GM21737 (cell line): ENCODE results near the gene KDELR1.

Experiments
- ATAC-seq: cut with Tn5 transposase; IDR thresholded peaks from one replicate; pipeline ENCODE4 v1.9.1; 2021; ENCODE audit warnings: mild to moderate bottlenecking, moderate library complexity; ENCODE audit not compliant: unreplicated experiment

KDELR1 gene

DNA sequence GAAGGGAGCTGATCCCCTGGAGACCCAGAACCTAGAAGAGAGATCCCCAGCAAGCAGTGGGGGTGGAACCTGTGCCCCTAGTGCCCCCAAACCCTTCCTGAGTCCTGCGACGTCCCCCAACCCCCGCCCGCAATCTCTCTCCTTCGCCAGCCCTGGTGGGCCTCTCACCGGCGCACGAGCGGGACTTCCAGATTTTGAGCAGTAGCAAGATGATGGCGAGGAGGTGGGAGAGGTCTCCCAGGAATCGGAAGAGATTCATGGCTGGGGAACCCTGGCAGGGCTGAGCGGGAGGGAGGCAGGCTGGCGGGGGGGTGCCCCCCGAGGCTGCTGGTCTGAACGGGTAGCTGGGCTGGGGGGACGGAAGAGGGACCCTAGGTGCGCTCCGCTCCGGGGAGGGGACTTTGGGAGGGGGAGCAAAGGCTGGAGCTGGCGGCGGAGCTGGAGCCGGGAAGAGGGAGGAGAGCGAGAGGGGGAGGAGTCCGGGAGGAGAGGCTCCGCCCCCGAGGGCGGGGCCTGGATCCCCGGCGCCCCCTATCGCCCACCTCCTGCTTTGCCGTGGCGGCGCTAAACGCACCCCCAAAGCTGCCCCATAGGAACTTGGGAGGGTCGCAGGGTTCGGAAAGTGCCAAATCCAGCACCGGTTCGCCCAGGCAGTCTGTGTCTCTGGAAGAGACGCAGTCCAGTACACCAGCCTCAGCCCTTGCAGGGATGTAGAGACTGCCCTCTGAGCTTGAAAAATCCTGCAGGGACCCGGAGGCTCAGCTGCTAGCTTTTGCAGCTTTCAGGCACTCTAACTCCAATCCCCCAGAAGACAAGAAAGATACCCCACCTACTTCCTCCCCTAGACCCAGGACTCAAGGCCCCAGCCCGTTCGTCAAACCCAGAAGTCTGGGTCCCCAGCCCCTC is at the start of gene KDELR1:
TSS of gene KDELR1 (minus strand) at position 452 of the 906 bp plus-strand sequence. CDS start at position 259, 193 bp downstream.
- ATAC-seq = peak; percentile 63

DNA sequence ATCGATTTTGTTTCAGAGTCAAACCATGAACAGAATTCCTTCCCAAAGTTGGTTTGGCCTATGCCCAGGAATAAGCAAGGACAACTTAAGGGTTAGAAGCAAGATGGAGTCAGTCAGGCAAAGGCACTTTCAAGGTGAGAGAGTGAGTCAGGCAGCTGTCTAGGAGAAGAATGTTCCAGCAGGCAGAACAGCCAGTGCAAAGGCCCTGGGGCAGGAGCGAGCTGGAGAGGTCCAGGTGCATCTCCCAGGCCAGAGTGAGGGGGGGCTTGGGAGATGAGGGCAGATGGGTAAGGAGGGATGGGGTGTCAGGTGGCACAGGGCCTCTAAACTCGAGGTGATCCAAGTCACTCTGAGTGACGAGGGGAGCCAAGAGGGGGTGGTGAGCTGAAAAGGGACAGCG is 45.2 kb upstream of the KDELR1 start:
- no peak for ATAC-seq

DNA sequence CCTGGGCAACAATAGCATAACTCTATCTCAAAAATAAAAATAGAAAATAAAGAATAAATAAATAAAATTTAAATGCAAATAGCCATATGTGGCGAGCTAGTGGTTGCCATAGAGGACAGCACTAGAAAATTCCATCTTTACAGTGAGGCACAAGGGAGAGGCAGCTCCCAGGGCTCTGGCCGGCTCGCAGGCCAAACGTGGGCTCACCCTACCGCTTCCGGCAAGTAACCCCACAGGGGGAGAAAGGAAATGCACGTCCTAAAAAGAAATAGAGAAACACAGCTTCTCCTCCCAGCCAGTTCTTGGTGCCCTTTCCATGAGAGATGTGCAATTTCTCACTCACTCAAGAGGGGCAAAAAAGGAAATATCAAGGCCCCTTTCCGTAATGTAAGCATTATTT is 42.0 kb upstream of the KDELR1 start:
- ATAC-seq = no peak

DNA sequence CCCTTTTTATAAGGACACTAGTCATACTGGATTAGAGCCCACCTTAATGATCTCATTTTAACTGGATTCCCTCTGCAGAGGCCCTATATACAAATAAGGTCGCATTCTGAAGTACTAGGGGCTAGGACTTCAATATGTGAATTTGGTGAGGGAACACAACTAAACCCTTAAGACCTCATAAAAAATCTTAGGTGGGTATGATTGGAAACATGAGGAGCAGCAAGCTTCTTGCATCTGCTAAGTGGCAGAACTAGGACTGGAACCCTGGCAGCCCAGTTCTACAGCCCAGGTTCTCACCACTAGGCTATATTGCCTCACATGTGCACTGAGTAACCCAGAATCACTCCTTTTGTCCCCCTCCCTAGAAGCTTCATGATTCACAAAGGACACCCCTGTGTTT is 37.3 kb upstream of the KDELR1 start:
- ATAC-seq = no peak

DNA sequence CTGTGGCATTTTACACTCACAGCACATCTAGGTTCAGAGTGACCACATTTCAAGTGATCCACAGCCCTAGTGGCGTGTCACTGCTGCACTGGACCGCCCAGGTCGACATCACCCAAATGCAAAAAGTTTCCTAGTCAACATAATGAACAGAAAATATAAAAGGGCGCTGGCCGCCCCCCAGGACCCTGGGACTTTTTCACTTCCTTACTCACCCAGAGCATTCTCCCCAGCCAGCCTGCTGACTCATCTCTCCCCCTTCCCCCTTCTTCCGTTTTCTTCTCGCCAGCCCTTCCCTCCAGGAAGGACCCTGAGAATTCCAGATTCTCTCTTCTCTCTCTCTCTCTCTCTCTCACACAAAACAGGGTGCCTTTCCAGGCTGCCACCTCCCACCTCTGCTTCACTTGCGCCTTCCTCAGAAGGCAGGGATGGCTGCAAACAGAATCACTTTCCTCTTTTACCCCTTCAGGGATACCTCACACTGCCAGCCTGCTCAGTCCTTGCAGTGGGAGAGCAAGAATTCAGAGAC is 33.4 kb upstream of the KDELR1 start:
- ATAC-seq = no peak

DNA sequence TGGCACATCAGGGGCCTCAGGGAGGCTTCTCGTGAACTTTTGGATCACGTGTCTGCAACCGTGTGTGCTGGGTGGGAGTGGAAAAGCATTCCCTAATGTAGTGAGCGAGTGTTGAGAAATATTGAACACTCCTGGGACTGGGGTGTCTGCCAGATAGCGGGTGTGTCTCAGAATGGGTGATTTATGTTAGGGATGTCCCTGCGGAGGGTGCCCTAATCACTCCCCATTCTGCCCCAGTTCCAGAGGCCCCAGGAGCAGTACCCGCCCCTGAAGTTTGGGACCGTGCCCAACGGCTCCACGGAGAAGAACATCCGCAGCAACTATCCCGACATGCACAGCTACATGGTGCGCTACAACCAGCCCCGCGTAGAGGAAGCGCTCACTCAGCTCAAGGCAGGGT is 30.2 kb upstream of the KDELR1 start:
- no peak for ATAC-seq

DNA sequence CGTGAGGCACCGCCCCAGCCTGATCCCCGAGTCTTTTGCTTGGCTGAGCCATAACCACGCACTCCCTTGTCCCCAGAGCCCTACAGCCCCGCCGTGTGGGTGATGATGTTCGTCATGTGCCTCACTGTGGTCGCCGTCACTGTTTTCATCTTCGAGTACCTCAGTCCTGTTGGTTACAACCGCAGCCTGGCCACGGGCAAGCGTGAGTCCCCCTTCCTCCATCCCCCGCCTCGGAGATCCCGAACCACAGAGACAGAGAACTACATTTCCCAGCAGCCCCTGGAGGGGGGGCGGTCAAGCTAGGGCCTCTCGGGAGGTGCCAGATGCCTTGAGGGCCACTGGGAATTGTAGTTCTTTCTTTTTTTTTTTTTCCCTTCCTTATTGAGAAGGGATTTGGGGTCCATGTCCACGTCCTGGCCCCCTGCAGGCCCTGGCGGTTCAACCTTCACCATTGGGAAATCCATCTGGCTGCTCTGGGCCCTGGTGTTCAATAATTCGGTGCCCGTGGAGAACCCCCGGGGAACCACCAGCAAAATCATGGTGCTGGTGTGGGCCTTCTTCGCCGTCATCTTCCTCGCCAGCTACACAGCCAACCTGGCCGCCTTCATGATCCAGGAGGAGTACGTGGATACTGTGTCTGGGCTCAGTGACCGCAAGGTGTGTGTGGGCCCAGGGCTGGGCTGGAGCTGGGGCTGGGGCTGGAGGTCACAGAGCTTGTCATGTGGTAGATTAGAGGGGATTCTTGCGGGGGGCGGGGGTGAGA is 28.0 kb upstream of the KDELR1 start:
- ATAC-seq = no peak

DNA sequence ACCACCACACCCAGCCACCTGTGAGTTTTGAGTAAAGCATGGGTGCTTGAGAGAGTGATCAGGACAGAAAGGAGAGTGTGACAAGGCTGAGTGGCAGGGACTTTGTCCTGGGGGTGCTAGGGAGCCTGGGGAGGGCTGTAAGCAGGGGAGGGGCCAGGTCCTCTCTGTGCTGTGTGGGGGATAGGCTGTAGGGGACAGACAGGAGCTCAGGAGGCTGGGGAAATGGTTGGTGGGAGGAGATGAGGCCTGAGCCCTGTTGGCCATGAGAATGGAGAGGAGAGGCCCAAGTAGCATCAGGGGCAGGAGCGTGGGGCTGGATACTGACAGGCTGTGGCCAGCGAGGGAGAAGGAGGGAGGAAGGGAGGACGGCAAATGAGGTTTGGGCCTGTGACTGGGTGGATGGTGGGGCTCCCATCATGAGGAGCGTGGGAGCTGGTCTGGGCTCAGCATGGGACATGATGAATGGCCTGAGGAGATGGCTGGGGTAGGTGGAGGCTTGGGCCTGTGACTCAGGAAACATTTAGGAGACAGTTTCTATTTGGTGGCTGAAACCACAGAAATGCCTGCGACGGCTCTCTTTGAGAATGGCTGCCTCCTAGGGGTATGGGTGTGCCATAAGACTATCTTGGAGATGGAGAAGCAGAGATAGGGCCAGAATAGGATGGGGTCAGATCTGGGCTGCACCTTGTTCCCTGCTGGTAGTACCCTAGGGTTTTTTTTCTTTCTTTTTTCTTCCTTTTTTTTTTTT is 27.1 kb upstream of the KDELR1 start:
- ATAC-seq = no peak

DNA sequence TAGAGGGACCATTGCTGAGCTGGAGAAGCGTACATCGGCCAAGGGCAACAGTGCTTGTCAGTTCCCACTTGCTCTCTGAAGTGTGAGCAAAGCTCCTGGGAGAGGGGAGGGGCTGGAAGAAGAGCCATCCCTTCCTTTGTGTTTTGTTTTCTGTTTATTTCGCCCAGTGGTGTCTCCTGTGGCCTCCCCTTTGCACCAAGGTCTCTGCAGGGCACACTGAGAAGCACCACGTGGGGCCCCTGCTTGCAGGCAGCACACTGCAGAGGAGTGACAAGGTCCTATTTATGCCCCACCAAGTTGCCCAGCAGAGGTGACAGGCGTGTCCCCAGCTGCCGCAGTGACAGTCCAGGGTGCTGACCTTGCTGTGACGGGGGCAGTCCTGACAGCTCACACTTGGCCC is 26.1 kb upstream of the KDELR1 start:
- no peak for ATAC-seq

DNA sequence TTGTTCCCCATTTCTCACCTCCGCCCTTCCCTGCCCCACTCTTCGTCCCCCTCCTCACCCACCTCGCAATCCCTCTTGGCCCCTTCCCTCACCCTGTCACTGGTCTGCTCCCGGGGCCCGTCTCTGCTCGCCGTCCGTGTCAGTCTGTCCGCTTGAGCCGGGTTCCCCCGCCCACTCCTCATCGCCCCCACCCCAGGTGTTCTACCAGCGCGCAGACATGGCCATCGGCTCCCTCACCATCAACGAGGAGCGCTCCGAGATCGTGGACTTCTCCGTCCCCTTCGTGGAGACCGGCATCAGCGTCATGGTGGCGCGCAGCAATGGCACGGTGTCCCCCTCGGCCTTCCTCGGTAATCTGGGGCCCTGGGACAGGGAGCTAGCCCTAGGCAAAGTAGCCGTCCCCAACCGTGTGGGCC is 24.5 kb upstream of the KDELR1 start:
- ATAC-seq = no peak

DNA sequence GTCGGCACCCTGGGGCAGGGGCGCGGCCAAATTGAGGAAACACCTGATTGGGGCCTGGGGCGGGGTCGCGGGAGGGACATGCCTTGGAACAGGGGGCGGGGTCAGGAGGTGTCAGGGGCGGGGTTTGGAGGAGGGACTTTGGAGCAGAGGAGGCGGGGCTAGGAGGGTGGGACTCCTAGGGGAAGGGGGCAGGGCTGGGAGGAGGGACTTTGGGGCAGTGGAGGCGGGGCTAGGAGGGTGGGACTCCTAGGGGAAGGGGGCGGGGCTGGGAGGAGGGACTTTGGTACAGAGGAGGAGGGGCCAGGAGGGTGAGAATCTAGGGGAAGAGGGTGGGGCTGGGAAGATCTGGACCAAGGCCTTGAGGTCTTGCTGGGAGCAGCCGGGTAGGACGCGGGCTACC is 24.0 kb upstream of the KDELR1 start:
- ATAC-seq = no peak

DNA sequence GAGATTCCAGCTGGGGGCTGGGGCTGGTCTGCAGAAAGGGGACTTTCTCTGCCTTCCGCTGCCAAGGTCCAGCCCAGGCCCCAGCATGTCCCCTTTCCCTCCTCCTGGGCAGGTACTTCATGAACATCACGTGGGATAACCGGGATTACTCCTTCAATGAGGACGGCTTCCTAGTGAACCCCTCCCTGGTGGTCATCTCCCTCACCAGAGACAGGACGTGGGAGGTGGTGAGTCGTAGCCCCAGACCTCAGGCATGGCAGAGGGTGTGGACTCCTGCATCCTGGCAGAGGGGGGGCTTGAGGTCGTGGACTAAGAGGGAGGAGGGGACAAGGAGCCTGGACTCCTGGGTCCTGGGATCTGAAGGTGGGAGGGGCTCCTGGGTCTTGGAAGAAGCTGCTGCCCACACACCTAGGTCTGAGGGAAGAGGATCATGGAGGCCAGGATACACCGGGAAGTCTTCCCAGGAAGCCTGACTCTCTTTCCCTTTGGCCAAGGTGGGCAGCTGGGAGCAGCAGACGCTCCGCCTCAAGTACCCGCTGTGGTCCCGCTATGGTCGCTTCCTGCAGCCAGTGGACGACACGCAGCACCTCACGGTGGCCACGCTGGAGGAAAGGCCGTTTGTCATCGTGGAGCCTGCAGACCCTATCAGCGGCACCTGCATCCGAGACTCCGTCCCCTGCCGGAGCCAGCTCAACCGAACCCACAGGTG is 22.7 kb upstream of the KDELR1 start:
- ATAC-seq = no peak

DNA sequence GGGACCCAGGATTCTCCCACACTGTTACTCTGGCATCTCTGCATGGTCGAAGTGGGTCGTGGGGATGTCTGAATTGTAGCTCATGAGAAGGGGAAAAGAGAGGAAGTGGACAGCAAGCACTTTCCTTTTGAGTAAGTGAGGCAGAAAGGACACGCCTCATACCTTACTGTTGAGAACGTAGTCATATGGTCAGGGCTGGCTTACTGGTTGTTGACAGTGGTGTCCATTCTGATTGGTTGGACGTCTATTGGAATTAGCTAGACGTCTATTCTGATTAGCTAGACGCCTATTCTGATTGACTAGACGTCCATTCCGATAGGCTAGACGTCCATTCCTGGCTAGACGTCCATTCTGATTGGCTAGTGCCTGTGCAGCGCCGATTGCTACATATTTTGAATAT is 14.5 kb upstream of the KDELR1 start:
- ATAC-seq = no peak

DNA sequence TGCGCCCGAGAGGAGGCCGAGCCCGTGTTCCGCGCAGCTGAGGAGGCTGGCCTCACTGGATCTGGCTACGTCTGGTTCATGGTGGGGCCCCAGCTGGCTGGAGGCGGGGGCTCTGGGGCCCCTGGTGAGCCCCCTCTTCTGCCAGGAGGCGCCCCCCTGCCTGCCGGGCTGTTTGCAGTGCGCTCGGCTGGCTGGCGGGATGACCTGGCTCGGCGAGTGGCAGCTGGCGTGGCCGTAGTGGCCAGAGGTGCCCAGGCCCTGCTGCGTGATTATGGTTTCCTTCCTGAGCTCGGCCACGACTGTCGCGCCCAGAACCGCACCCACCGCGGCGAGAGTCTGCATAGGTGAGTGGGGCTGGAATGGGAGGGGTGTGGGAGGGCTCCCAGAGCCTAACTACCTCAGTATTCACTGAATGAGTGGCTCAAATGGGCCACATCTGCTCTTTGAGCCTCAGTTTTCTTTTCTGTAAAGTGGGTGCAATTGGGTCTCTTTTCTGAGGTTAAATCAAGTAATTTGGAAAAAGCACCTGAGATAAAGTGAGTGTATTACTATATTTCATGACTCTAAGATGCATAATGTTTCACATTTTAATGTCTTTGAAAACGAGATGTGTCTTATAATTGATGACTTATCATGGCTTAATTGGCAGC is 13.8 kb upstream of the KDELR1 start:
- no peak for ATAC-seq

DNA sequence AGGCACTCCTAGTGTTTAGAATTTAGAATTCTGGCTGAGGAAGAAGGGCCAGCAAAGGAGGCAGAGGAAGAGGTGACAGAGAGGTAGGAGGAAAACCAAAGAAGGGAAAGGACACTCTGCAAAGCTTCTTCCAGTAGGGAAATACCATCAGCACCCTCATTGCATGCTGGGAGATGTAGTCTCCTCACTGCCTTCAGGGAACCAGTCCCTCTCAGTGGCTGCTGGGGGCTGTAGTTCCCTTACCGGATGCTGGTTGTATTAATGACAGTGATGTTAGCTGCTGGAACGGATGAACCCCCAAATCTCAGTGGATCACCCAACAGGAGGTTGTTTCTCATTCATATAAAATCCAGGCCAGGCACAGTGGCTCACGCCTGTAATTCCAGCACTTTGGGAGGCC is 12.3 kb upstream of the KDELR1 start:
- no peak for ATAC-seq

DNA sequence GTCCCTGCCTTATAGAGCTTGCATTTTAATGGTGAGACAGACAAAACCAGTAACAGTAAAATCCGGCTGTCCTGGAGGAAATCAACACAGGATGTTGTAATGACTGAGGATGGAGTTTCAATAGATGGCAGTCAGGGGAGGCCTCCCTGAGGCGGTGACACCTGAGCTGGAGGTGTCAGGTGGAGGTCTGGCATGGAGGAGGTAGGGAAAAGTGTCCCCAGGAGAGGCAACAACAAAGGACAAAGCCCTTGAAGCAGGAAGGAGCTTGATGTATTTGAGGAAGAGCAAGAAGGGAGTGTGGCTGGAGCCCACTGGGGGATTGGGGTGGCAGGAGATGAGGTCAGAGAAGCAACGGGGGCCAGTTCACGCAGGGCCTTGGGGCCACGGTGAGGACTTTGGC is 9.9 kb upstream of the KDELR1 start:
- ATAC-seq = no peak

DNA sequence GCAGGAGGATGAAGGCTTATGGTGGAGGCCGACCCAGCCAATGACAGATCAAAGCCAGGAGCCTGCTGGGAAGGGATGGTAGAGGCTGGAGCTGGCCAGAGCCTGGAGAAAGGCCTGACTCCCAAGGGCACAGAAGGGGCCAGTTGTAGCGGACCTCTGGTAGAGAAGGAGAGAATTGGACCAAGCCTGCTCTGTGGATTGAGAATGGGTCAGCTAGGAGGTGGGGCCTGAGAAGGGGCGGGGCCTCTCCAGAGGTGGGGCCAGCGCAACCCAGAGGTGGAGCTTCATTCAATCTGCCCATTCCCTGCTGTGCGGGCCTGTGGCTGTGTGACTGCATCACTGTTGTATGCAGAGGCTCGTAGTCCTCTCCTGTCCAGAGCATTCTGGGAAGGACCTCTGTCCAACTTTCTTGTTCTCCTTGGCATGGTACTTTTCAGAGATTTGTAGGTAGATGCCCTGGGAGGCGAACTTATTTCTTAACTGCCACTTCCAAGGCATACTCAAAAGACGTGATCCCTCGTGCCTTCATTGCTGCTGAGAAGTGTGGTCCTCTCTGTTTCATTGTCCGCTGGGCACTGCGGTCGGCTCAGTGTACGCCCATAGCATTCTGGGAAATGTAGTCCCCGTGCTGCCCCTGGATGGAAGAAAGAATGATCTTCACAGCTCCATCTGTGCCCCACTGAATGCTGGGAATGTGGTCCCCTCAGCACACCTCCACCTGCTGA is 8.8 kb upstream of the KDELR1 start:
- ATAC-seq = no peak

DNA sequence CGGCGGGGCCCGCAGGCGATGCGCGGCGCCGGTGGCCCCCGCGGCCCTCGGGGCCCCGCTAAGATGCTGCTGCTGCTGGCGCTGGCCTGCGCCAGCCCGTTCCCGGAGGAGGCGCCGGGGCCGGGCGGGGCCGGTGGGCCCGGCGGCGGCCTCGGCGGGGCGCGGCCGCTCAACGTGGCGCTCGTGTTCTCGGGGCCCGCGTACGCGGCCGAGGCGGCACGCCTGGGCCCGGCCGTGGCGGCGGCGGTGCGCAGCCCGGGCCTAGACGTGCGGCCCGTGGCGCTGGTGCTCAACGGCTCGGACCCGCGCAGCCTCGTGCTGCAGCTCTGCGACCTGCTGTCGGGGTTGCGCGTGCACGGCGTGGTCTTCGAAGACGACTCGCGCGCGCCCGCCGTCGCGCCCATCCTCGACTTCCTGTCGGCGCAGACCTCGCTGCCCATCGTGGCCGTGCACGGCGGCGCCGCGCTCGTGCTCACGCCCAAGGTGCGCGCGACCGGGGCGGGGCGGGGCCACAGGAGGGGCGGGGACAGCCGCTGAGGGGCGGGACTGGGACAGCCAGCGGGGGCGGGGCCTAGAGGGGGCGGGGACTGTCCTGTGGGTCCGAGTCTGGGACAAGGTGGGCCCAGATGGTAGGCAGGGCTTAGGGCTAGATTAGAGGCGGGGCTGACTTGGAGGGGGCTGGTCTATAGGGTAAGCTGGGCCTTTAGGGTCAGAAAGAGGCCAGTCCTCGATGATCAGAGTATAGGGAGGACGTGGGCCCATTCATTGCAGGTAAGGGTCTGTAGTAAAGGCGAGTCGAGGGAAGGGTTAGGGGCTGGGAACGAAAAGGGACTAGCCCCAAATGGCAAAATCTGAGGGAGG is 7.3 kb upstream of the KDELR1 start:
- peak; percentile 57 for ATAC-seq

DNA sequence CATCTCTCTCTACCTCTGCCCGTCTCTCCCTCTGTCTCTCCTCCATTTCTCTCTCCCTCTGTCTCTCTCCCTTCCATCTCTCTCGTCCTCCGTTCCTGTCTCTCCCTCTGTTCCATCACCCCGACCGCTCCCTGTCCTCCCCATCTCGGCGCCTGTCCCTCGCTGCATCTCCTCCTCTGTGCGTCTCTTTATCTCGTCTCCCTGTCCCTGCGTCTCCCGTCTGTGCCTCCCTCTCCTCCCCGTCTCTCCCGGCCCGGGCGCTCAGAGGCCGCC is 6.7 kb upstream of the KDELR1 start:
- no peak for ATAC-seq
